ENCODE results near the gene TECTB.

The TECTB gene

DNA sequence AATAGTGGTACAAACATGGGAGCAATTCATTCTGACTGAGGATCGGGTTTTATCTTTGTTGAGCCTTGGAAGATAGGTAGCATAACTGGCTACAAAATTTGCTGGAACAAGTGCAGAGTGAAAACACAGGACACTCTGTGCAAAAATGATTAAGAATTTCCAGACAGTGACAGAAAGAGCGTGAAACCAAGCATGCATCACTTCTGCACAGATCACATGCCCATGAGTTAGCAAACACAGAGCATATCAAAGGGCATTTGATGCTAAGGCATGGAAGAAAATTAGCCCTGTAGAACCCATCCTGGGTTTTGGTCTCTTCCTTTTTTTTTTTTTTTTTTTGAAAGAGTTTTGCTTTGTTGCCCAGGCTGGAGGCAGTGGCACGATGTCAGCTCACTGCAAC, 28.3 kb downstream of the TECTB start:
- no peak for DNase-seq

- DNase-seq, result no peak
Measured at GRCh38 chr10:112313234-112313633, 30.0 kb downstream of the TECTB start.

DNA sequence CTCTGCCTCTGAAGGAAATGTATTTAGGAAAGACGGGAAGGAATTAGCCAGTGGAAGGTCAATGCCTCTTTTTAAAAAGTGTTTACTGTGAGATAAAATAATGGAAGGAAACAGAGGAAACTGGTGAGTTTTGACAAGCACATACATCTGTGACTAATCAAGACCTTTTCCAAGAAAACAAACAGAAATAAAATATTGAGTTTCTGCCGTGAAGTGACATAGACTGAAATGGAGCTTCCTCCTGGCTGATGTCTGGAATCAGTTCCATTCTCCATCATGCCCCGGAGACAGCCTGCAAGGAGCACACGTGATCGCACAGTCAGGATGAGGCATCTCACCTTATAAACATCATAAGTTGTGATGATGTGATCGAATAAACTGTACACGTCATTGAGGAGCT, 30.7 kb downstream of the TECTB start:
- DNase-seq, result no peak

DNA sequence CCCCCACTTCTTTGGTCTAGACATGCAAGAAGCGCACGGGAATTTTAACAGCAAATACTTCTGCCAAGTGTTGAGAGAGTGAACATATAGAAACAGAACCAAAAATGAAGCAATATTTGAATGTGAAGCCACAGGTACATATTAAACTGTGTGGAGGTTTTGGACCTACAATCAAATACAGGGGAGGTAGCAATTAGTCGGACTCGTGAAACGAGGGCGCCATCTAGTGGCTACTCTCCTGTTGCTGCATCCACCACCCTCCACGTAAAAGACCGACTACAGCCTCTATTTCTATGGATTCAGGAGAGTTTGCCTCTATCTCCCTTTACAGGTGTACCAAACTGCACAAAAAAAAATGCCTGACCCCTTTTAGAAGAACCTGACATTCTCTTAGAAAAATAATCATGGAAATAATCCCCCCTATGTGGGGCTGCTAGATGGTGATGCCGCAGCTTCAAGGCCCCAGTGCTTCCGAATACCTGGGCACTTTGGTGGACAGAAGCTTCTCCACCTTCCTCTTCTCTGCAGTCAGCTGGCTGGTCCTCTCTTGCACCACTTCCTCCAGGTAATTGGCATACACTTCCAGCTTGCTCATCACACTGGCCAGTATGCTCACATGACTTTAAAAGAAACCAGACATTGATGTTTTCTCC, 31.7 kb downstream of the TECTB start:
- peak; percentile 75 for DNase-seq

- DNase-seq, result no peak
Measured at GRCh38 chr10:112327678-112328077, 44.5 kb downstream of the TECTB start.

GRCh38 chr10:112330162-112330561, 47.0 kb downstream of the TECTB start:
- DNase-seq, result no peak

- no peak for DNase-seq
Measured at GRCh38 chr10:112330607-112331160, 47.5 kb downstream of the TECTB start.

- no peak for DNase-seq
Measured at GRCh38 chr10:112332022-112332421, 48.8 kb downstream of the TECTB start.

DNA sequence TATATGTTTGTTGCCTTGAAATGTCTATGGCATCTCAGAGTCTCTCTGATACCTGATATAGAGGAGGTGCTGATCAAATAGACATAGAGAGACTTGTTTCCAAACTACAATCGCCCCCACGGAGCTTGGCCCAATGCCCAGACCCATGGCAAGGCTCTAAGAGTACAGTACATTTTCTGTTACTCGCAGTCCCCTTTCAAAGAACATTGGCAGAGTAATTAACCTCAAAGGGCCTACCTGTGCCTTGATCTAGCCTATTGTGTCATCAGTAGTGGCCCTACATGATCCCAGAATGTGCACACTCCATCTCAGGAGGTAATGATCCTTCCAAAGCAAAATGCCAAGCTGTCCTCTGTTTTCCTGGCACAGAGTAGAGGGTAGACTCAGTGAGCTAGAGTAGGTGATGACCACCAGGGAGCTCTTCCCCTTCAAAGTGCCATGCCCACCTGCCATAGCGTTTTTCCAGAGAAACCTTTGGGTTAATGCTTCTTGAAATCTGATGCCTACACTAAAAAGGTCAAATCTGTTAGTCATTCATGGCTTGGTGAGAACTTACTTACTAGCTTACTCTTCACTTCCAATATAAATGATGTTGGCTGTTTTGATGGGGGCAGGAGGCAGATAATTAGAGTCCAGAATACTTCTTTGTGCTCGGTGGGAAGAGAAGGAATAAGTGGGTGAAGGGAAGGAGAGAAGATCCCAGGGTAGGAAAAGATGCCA, 49.5 kb downstream of the TECTB start:
- DNase-seq, result no peak

GRCh38 chr10:112333452-112333851, 50.3 kb downstream of the TECTB start:
- DNase-seq, result no peak

GRCh38 chr10:112335111-112335867, 52.1 kb downstream of the TECTB start:
- DNase-seq, result no peak

- DNase-seq, result no peak
Measured at GRCh38 chr10:112335868-112336265, 52.7 kb downstream of the TECTB start.

DNA sequence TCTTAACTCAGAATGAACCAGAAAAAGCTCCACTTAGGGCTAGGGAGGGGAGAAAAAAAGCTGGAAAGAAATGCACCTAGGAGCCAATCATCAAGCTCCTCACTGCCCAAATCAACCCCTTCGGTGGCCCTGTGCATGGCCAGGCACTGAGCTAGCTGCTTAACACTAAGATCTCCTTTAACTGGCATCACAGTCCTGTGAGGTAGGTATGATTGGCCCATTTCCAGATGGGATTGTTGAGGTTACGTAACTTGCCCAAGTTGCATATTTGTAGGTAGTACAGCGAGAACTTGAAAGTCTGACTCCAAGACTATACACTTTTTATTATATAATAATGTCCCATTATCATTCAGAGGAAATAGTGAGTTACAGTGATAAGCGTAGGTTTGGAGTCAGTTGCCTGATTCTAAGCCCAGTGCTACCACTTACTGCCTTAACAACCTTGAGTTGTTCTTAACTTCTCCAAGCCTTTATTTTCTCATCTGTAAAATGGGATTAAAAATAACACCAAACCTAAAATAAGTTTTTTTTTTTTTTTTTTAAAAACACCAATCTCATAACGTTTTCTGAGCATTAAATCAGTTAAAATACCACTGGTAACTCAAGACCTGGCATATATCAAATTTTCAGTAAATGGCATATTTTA, 53.5 kb downstream of the TECTB start:
- no peak for DNase-seq

DNA sequence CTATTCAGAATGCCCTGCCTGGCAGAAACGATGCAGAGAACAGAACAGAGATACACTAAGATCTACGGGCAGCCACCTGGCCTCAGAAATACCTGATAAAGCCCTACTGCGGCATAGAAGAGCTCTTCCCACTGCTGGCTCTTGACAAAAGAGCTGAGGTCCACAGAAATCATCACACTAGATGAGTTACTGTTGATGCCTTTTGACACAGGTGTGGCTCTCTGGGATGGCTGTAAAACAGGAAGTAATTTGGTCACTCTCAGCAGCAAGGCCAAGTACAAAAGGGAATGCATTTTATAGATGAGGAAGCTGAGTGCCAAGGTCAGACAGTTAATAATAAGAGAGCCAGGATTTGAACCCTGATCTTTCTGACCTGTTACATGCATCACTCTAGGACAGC, 55.8 kb downstream of the TECTB start:
- DNase-seq, result no peak

DNA sequence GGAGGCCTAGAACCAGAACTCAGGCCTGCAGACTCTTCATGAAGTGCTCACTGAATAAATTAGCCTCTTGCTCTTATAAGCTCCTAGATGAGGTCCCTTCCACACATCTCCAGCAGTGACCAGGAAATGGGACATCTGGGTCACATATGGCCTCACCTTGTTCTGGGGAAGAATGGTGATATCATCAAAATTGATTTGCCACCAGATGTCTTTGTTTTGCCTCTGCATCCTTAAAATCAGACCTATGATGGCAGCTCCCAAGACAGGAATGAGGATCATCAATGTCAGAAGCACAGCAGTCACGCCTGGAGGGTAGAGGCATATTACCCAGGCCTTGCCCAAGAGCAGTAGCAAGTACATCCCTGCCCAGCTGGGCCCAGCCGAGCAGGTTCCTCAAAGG, 57.4 kb downstream of the TECTB start:
- DNase-seq, result no peak

GRCh38 chr10:112343056-112343806, 60.0 kb downstream of the TECTB start:
- no peak for DNase-seq

- no peak for DNase-seq
Measured at GRCh38 chr10:112344261-112344660, 61.1 kb downstream of the TECTB start.

DNA sequence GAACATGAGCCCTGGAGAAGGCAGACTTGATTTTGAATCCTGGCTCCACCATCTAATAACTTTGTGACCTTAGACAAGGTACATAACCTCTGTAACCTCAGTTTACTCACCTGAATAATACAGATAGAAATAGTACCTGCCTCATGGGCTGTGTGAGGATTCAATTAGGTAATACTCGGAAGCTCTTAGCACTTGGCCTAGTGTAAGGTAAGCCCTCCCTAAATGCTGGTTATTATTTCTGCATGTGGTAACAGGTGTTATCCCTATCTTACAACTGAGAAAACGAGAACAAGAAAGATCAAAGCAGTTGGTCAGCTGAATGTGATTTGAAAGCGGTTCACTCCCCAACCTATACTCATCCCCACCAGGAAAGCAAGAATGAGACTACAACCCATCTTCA, 62.0 kb downstream of the TECTB start:
- no peak for DNase-seq

GRCh38 chr10:112345743-112346142, 62.5 kb downstream of the TECTB start:
- DNase-seq, result no peak

GRCh38 chr10:112346774-112347173, 63.6 kb downstream of the TECTB start:
- DNase-seq, result no peak

DNA sequence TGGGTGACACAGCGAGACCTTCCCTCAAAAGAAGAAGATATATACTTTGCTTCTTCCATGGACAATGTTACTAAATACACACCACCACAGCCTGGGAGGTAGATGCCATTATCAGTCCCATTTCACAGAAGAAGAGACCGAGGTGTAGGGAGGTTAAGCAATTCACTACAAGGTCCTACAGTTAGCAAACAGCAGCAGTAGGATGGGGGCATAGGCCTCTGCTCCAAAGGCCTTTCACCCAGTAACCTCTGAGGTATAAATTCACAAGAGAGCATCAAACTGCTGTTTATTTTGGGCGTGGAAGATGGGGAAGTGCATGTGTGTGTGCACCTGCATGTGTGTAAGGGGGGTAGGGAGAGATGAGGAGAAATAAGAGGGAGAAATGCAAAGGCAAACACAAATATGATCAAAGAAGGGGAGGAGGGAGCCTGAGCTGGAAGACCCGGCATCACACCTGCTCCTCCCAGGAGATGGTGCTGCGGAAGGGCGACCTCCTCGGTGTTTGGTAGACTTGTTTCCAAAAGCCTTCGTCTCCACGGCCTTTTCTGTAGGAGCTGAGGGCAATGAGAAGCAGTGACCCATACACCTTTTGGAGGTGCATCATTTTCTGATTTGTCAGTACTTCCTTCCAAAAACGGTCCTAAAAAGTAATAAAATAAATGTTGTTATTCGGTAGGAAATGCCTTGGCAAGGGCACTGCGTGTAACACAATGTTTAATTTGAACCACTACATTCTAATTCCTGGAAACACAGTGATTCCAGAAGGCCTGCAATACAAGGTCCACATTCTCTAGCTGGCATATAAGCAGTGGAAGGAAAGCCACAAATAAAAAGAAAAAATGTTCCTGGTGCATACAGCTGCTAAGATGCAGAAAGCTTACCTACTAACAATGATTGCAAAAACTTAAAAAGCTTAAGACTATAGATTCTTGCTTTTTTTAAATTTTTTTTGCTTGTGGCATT, 64.8 kb downstream of the TECTB start:
- DNase-seq, result no peak

Measured in right hindlimb (tissue), 1 donor.